ENCODE results near the gene DDI2. TPM values are rescaled to one million over a fixed set of nuclear protein-coding genes. Genes with fewer than 3 reads are reported as not detected.
A peak's percentile ranks its signal among the peaks of the same experiment; 100 is the strongest.

DDI2 gene
- total RNA-seq, 1 experiment from 2014 or later, result 32.7 TPM

DNA sequence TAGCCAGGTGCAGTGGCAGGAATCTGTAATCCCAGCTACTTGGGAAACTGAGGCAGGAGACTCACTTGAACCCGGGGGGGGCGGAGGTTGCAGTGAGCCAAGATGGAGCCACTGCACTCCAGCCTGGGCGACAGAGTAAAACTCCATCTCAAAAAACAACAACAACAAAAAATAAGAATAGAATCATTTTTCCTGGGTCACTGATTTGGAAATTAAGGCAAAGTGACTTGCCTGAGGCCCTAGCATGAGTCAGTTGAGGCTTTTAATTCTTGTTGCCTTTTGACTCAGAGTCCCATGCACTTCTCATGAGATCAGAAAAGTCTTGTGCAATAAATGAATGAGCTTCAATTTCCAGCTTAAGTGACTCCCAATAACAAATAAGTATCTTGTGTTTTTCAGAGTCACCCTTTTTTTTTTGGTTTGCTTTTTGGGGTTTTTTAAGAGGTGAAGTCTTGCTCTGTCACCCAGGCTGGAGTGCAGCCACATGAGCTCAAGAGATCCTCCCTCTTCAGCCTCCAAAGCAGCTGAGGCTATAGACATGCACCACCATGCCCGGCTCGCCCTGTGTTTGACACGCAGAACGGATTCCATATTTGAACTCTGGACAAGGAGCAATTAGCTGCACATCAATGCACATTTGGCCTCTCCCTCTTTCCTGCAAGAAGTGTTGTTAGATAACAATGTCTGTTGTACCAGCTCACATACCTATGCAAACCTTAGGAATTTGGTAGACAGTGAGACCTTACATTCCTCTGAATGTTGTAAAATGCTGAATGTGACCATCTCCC, 63.5 kb downstream of the DDI2 start:
- TF ChIP-seq, protein P1, sequence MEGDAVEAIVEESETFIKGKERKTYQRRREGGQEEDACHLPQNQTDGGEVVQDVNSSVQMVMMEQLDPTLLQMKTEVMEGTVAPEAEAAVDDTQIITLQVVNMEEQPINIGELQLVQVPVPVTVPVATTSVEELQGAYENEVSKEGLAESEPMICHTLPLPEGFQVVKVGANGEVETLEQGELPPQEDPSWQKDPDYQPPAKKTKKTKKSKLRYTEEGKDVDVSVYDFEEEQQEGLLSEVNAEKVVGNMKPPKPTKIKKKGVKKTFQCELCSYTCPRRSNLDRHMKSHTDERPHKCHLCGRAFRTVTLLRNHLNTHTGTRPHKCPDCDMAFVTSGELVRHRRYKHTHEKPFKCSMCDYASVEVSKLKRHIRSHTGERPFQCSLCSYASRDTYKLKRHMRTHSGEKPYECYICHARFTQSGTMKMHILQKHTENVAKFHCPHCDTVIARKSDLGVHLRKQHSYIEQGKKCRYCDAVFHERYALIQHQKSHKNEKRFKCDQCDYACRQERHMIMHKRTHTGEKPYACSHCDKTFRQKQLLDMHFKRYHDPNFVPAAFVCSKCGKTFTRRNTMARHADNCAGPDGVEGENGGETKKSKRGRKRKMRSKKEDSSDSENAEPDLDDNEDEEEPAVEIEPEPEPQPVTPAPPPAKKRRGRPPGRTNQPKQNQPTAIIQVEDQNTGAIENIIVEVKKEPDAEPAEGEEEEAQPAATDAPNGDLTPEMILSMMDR (IDR thresholded peaks at IDR 0.05; ENCODE audit: unreplicated experiment), result no peak
- DNase-seq (ENCODE audit: unreplicated experiment), result peak; percentile 93
- intact Hi-C loops (cut with micrococcal nuclease), result loop anchor here (2.0 kb wide), 1 partner anchor 64 kb away; the partner anchor contains the start of gene DDI2
- Mint-ChIP-seq H3K27ac (ENCODE audit: low read depth, unreplicated experiment) (peak overlapping the region; percentile 99), H3K4me1 (ENCODE audit: insufficient read depth, unreplicated experiment) (peaks cover 42% of the 10 kb centered on the region), H3K9me3 (ENCODE audit: unreplicated experiment) (no peaks in the 10 kb centered on the region), H3K4me3 (ENCODE audit: unreplicated experiment) (peak overlapping the region; percentile 47), H3K36me3 (ENCODE audit: insufficient read depth, unreplicated experiment) (no peaks in the 10 kb centered on the region), H3K27me3 (ENCODE audit: insufficient read depth, unreplicated experiment) (no peaks in the 10 kb centered on the region)
- POLR2A ChIA-PET, result interaction anchor here (0.6 to 5.5 kb wide), 31 partner anchors 8 to 240 kb away, joined by 3 to 78 read pairs (median 4); partner anchors contain the start of genes DDI2, SLC25A34 and SPEN
- CTCF ChIA-PET, result interaction anchor here (0.6 to 2.5 kb wide), 7 partner anchors 23 to 423 kb away, joined by 3 to 7 read pairs (median 3); no protein-coding TSS in a partner anchor
- BruUV-seq (replicated peaks), result no TSS peak

DNA sequence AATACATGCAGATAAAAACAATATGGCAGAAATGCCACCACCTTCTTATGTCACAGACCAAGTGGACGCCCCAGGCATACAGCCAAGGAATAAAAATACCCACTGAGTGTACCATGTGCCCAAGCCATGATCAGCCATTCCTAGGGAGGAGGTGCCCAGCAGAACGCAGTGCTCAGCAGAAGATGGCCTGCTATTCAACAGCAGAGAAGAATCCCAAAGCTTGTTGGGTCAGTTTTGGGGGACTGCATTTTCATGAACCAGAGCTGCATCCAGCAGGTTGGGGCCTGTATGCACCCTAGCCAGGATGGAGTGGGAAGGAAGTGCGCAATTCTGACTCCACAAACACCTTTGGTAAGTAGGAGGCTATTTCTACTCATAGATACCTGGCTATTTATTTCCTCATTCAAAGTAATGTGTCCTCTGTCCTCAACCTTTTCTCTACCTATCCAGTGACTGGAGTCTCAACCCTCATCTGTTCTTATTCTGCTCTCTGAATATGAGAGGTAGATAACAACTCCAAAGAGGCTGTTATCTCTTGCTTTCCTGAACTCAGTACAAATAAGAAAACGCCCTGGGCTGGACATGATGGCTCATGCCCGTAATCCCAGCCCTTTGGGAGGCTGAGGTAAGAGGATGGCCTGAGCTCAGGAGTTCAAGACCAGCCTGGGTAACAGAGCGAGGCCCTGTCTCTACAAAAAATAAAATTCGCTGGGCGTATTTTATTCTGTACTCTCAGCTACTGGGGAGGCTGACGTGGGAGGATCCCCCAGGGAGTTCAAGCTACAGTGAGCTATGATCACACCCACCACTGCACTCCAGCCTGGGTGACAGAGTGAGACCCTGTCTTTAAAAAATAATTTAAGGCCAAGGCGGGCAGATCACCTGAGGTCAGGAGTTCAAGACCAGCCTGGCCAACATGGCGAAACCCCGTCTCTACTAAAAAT, 64.4 kb downstream of the DDI2 start:
- Mint-ChIP-seq H3K4me1 (ENCODE audit: insufficient read depth, unreplicated experiment) (peaks cover 45% of the 10 kb centered on the region), H3K4me3 (ENCODE audit: unreplicated experiment) (peak overlapping the region; percentile 45), H3K27me3 (ENCODE audit: insufficient read depth, unreplicated experiment) (no peaks in the 10 kb centered on the region), H3K27ac (ENCODE audit: low read depth, unreplicated experiment) (peak overlapping the region; percentile 99), H3K36me3 (ENCODE audit: insufficient read depth, unreplicated experiment) (no peaks in the 10 kb centered on the region), H3K9me3 (ENCODE audit: unreplicated experiment) (no peaks in the 10 kb centered on the region)
- CTCF ChIA-PET, result interaction anchor here (0.6 to 1.0 kb wide), 2 partner anchors 88 to 142 kb away, joined by 3 to 4 read pairs; no protein-coding TSS in a partner anchor
- BruUV-seq (replicated peaks), result no TSS peak
- intact Hi-C loops (cut with micrococcal nuclease), result loop anchor here (2.0 kb wide), 1 partner anchor 65 kb away; the partner anchor contains the start of gene DDI2
- DNase-seq (ENCODE audit: unreplicated experiment), result no peak
- POLR2A ChIA-PET, result interaction anchor here (0.7 to 5.5 kb wide), 24 partner anchors 9 to 166 kb away, joined by 3 to 78 read pairs (median 5); partner anchors contain the start of genes DDI2 and SPEN
- TF ChIP-seq, protein P1 (IDR thresholded peaks at IDR 0.05; ENCODE audit: unreplicated experiment), result no peak

DNA sequence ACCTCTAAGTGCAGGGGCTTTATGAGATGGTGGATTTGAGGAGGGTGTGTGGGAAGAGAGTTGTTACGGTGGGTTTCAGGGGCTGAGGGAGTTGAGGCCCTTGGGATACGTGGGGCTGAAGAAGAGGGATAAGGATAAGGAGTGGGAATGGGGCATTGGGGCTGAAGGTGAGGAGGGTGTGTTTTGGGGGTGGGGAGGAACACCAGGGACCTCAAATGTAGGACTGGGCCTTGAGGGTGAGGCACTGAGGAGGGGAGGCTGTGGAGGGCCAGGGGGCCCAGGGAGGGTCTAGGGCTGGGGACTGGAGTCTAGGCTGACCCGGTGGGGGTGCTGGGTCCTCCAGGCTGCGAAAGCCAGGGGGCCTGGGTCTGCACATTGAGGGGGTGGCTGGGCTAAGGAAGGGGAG, 65.7 kb downstream of the DDI2 start:
- Mint-ChIP-seq H3K4me3 (ENCODE audit: unreplicated experiment) (peak overlapping the region; percentile 78), H3K27me3 (ENCODE audit: insufficient read depth, unreplicated experiment) (no peaks in the 10 kb centered on the region), H3K4me1 (ENCODE audit: insufficient read depth, unreplicated experiment) (peaks cover 45% of the 10 kb centered on the region), H3K27ac (ENCODE audit: low read depth, unreplicated experiment) (peak overlapping the region; percentile 99), H3K36me3 (ENCODE audit: insufficient read depth, unreplicated experiment) (no peaks in the 10 kb centered on the region), H3K9me3 (ENCODE audit: unreplicated experiment) (no peaks in the 10 kb centered on the region)
- BruUV-seq (replicated peaks), result no TSS peak
- DNase-seq (ENCODE audit: unreplicated experiment), result no peak
- TF ChIP-seq, protein P1 (IDR thresholded peaks at IDR 0.05; ENCODE audit: unreplicated experiment), result no peak
- intact Hi-C loops (cut with micrococcal nuclease), result no loop called here
- ChIA-PET POLR2A (no interaction called here), CTCF (no interaction called here)
